Measurements from ENCODE around the gene CCDC196. TPM values are rescaled to one million over a fixed set of nuclear protein-coding genes. Genes with fewer than 3 reads are reported as not detected.

Gene CCDC196
- total and polyA plus RNA-seq, 10 of the 15 experiments (the other 5 are each of a cell fraction or from before 2014, with no cell fraction given), result 0.03 to 0.52 (median 0.28) TPM; not detected in 7

DNA sequence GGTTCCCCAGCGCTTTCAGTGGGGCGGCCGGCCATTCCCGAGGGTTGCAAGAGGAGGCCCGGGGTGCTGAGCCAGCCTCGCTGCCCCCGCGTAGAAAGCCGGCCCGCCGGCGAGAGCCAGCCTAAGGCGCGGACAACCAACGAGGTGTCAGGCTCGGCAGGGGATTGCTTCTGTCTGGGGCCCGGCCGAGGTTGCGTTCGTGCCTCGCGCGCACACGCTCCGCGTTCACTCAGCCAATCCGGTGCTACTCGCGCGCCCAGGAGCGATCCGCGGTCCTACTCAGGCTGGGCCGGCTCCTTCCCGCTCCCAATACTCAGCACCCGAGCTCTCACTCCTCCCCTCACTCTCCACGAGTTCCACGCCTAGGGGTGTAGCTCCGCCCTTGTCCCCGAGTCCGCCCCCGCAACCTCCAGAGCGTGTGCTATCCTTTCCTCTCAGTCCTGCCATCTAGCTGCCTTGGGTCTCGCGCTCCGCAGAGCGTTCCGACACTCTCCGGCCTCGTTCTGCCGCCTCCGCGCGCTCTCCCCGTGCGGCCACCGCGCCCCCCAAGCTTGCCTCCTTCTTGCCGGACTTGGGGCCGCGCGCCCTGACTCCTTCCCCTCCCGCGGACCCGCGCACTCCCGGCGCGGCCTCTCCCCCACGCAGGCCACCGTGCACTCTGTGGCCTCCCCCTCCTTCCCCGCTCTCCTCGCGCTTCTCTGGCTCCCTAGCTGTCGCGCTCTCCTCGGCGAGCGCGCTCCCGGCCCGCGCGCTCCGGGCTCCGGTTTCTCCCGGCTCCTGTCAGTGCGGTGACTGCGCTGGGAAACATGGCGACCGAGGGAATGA lies 21.8 kb downstream of the CCDC196 start, which contains the start of gene GPHN:
Gene GPHN, plus strand, starts transcription at position 426 of the 825 bp plus-strand sequence.
- DNase-seq (ENCODE audit: low read depth, low spot score) (peak; percentile 95), FAIRE-seq (peak; percentile 54), ATAC-seq (peak; percentile 91)
- Histone ChIP-seq H3K79me2 (ENCODE audit: control insufficient read depth, insufficient read depth, low read length) (peaks cover 52% of the 10 kb centered on the region), H3K4me3 (peak within 1 kb of the TSS; percentile 95), H3K9me3 (replicated peaks; ENCODE audit: control insufficient read depth, insufficient read depth, low read length) (no peaks in the 10 kb centered on the region; the same call in 2 of the 3 replicates), H3K9ac (ENCODE audit: control insufficient read depth, insufficient read depth, low read length) (peak within 1 kb of the TSS; percentile 94), H3K36me3 (ENCODE audit: control insufficient read depth in 2 of 2, insufficient read depth in 2 of 2, low read length in 1 of 2) (no peaks in the 10 kb centered on the region), H3K4me1 (ENCODE audit: control insufficient read depth, insufficient read depth, low read length) (peaks cover 4% of the 10 kb centered on the region), H2AFZ (ENCODE audit: control insufficient read depth, low read depth, low read length) (peak within 1 kb of the TSS; percentile 93), H4K20me1 (ENCODE audit: control insufficient read depth, insufficient read depth) (no peaks in the 10 kb centered on the region; the same call in 1 of the 2 replicates), H3K4me2 (ENCODE audit: control insufficient read depth, insufficient read depth) (peak within 1 kb of the TSS; percentile 98), H3K27me3 (replicated peaks in 1 of 2; ENCODE audit: control insufficient read depth in 2 of 2, insufficient read depth in 2 of 2, low read length in 1 of 2) (no peaks in the 10 kb centered on the region), H3K27ac (ENCODE audit: control insufficient read depth, insufficient read depth) (peak within 1 kb of the TSS; percentile 87)
- SMC1A ChIA-PET (ENCODE audit: uncharacterized antibody, unreplicated experiment), result interaction anchor here (0.7 to 2.3 kb wide), 6 partner anchors 10 to 142 kb away, joined by 3 to 33 read pairs (median 4); no protein-coding TSS in a partner anchor
- 1% methylated on average over 73 of the region's 91 CpGs for WGBS (ENCODE audit: insufficient coverage, insufficient replicate concordance, low lambda C conversion rate, missing lambda C conversion rate)
- RAD21 ChIA-PET (ENCODE audit: unreplicated experiment), result interaction anchor here (0.8 to 2.5 kb wide), 9 partner anchors 10 to 852 kb away, joined by 3 to 17 read pairs (median 3); partner anchors contain the start of genes ATP6V1D and EIF2S1
- in situ Hi-C loops (cut with MboI) (loop anchor here (10.0 kb wide), 1 partner anchor 847 kb away; the partner anchor contains the start of gene ATP6V1D), intact Hi-C loops (cut with micrococcal nuclease; ENCODE audit: unreplicated experiment) (loop anchor here (5.0 kb wide), 2 partner anchors 94 to 144 kb away; no protein-coding TSS in a partner anchor)
- POLR2A ChIA-PET, result interaction anchor here (0.6 to 1.1 kb wide), 4 partner anchors 9 to 148 kb away, joined by 3 read pairs; no protein-coding TSS in a partner anchor
- no TSS peak for BruUV-seq (replicated peaks)
- CTCF ChIA-PET, result interaction anchor here (0.8 to 2.8 kb wide), 7 partner anchors 10 to 142 kb away, joined by 3 to 25 read pairs (median 4); no protein-coding TSS in a partner anchor
- TF ChIP-seq TBL1XR1 (IDR thresholded peaks at IDR 0.05; ENCODE audit: low read depth, low read length) (peak; percentile 61; the same call in 1 of the 2 replicates), MXI1 (IDR thresholded peaks at IDR 0.05; ENCODE audit: low read depth, low read length) (peak; percentile 84), RAD51 (IDR thresholded peaks at IDR 0.05) (peak; percentile 23; the same call in 1 of the 2 replicates), MLLT1 (IDR thresholded peaks at IDR 0.05) (peak; percentile 100), PML (IDR thresholded peaks at IDR 0.05; ENCODE audit: low read length) (peak; percentile 79), SIX5 (IDR thresholded peaks at IDR 0.05; ENCODE audit: low read depth, low read length, severe bottlenecking) (peak; percentile 21), TCF3 (IDR thresholded peaks at IDR 0.05; ENCODE audit: borderline replicate concordance, insufficient read depth, low read depth, low read length) (0 out of 2 replicates have a peak, but pooled peaks have one; percentile 43), MAX (IDR thresholded peaks at IDR 0.05; ENCODE audit: low read depth, low read length) (peak; percentile 75), SREBF1 (IDR thresholded peaks at IDR 0.05; ENCODE audit: low read length) (no peak), NR2F1 (conservative IDR thresholded peaks at IDR 0.05) (peak; percentile 16; the same call in 1 of the 2 replicates), RAD21 (IDR thresholded peaks at IDR 0.05; ENCODE audit: insufficient read depth, low read depth, low read length) (no peak), GATAD2B (conservative IDR thresholded peaks at IDR 0.05; ENCODE audit: low read depth) (peak; percentile 47; the same call in 1 of the 2 replicates), CHD1 (IDR thresholded peaks at IDR 0.05; ENCODE audit: low read depth, low read length) (no peak), ZNF24 (IDR thresholded peaks at IDR 0.05) (no peak), ZNF622 (IDR thresholded peaks at IDR 0.05) (no peak)
- TF ChIP-seq, protein P1, sequence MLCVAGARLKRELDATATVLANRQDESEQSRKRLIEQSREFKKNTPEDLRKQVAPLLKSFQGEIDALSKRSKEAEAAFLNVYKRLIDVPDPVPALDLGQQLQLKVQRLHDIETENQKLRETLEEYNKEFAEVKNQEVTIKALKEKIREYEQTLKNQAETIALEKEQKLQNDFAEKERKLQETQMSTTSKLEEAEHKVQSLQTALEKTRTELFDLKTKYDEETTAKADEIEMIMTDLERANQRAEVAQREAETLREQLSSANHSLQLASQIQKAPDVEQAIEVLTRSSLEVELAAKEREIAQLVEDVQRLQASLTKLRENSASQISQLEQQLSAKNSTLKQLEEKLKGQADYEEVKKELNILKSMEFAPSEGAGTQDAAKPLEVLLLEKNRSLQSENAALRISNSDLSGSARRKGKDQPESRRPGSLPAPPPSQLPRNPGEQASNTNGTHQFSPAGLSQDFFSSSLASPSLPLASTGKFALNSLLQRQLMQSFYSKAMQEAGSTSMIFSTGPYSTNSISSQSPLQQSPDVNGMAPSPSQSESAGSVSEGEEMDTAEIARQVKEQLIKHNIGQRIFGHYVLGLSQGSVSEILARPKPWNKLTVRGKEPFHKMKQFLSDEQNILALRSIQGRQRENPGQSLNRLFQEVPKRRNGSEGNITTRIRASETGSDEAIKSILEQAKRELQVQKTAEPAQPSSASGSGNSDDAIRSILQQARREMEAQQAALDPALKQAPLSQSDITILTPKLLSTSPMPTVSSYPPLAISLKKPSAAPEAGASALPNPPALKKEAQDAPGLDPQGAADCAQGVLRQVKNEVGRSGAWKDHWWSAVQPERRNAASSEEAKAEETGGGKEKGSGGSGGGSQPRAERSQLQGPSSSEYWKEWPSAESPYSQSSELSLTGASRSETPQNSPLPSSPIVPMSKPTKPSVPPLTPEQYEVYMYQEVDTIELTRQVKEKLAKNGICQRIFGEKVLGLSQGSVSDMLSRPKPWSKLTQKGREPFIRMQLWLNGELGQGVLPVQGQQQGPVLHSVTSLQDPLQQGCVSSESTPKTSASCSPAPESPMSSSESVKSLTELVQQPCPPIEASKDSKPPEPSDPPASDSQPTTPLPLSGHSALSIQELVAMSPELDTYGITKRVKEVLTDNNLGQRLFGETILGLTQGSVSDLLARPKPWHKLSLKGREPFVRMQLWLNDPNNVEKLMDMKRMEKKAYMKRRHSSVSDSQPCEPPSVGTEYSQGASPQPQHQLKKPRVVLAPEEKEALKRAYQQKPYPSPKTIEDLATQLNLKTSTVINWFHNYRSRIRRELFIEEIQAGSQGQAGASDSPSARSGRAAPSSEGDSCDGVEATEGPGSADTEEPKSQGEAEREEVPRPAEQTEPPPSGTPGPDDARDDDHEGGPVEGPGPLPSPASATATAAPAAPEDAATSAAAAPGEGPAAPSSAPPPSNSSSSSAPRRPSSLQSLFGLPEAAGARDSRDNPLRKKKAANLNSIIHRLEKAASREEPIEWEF (IDR thresholded peaks at IDR 0.05; ENCODE audit: insufficient replicate concordance, low read depth, low read length), result peak; percentile 81
